Sigmoid colon (tissue), 7 donors: ENCODE data around the gene ULK2. TPM values are rescaled to one million over a fixed set of nuclear protein-coding genes. Genes with fewer than 3 reads are reported as not detected.

Experiments
- DNase-seq: peaks from one replicate; pipeline ENCODE4 v3.0.0-alpha.2; 2019
- H3K27ac ChIP-seq, 4 donors: fragments of 200-600 bp; sonication (generic); one replicate each; pipeline ENCODE4 v1.5.1; 2016 to 2019; ENCODE audit warnings: mild to moderate bottlenecking in 1 of 4
- H3K27me3 ChIP-seq, 3 donors: fragments of 200-600 bp; sonication (generic); one replicate each; pipeline ENCODE4 v1.5.1; 2019; ENCODE audit warnings: mild to moderate bottlenecking in 1 of 3
- H3K36me3 ChIP-seq, 4 donors: fragments of 200-600 bp; sonication (generic); one replicate each; pipeline ENCODE4 v1.5.1; 2016 to 2019
- H3K4me1 ChIP-seq, 4 donors: fragments of 200-600 bp; sonication (generic); one replicate each; pipeline ENCODE4 v1.5.1; 2017 to 2019
- H3K4me3 ChIP-seq, 4 donors: fragments of 200-600 bp; sonication (generic); one replicate each; pipeline ENCODE4 v1.5.1; 2017 to 2019; ENCODE audit warnings: mild to moderate bottlenecking in 2 of 4, moderate library complexity in 1 of 4
- H3K9me3 ChIP-seq, 4 donors: fragments of 200-600 bp in 3 of 4; sonication (generic) in 3 of 4; one replicate each; pipeline versions ENCODE4 v1.5.1 to v1.6.1; 2013 to 2019
- EP300 ChIP-seq, 4 donors: sonication (generic); formaldehyde crosslinking; IDR thresholded peaks; one replicate each; pipeline ENCODE4 v1.6.1; 2017; ENCODE audit warnings: antibody characterized with exemption in 4 of 4
- POLR2A ChIP-seq, 2 donors: fragments of 450-650 bp; IDR thresholded peaks; one replicate each; pipeline ENCODE4 v1.6.1; 2016; ENCODE audit warnings: antibody characterized with exemption in 2 of 2, mild to moderate bottlenecking in 2 of 2, moderate library complexity in 2 of 2
- POLR2AphosphoS5 ChIP-seq, 4 donors: sonication (generic); formaldehyde crosslinking; IDR thresholded peaks; one replicate each; pipeline ENCODE4 v1.6.1; 2017; ENCODE audit warnings: antibody characterized with exemption in 4 of 4
- WGBS, 2 donors: extraction: QIAGEN DNeasy Blood & Tissue Kit; methylation state at CpG; one replicate each; pipeline ENCODE4 v1.1.7; 2013; 5-methylcytosine and 5-hydroxymethylcytosine counted together
- intact Hi-C: fragments of 100-400 bp; cut with DNase I; formaldehyde crosslinking; loops from one replicate; pipeline ENCODE4 v1.15.1; 2023
- polyA plus RNA-seq, 3 donors: library from polyadenylated mRNA; stranded (reverse); fragments of 200-250 nt; gene quantifications; one replicate each; pipeline ENCODE4 v1.2.3, GENCODE V29; 2013
- total RNA-seq, 4 donors: library from RNA; depleted of rRNA; stranded (reverse); fragments of >200 nt; gene quantifications; one replicate each; pipeline ENCODE4 v1.1.0, GENCODE V29; 2016
- TF ChIP-seq, protein P1 (sequence below), 4 experiments: fragments of 450-650 bp in 3 of 4; fragments of 200-600 bp in 1 of 4; IDR thresholded peaks; one replicate each; pipeline ENCODE4 v1.5.1; 2016 to 2019; ENCODE audit warnings: antibody characterized with exemption in 4 of 4, mild to moderate bottlenecking in 3 of 4, moderate library complexity in 2 of 4
- donor health status: healthy with polysubstance abuse.
- donor health status: Bipolar disorder and iron deficiency.
- donor health status: healthy.

Gene ULK2
- total and polyA plus RNA-seq, 7 donors, result 2.5 to 31.3 (median 27.0) TPM

DNA sequence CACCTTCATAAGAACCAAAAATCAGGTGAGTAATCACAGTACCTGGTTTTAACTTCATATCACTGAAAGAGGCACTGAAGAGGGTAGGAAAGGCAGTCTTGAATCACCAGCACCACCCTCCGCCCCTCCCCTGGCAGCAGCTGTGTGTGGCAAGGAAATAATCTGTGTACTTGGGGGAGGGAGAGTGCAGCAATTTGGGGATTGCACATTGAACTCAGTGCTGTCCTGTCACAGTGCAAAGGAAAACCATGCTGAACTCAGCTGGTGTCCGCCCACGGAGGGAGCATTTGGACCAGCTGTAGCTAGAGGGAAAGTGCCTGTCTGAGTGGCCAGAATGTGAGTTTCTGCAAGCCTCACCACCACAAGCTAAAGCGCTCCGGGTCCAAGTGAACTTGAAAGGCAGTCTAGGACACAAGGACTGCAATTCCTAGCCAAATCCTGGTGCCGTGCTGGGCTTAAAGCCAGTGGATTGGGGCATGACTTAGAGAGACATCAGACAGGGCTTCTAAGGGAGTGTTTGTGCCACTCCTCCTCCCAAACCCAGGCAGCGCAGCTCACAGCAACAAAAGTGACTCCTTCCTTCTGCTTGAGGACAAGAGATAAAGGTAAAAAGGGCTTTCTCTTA is 79.9 kb downstream of the ULK2 start:
- intact Hi-C loops, result no loop called here
- Histone ChIP-seq H3K9me3 (no peaks in the 10 kb centered on the region), H3K27me3 (no peaks in the 10 kb centered on the region), H3K4me1 (peaks cover 0 to 6% (median 0%) of the 10 kb centered on the region in 4 donors), H3K4me3 (no peak overlapping the region), H3K27ac (no peak overlapping the region), H3K36me3 (peaks cover 8 to 79% (median 14%) of the 10 kb centered on the region in 4 donors)
- TF ChIP-seq POLR2AphosphoS5 (IDR thresholded peaks at IDR 0.05), result no peak
- no peak for DNase-seq
- WGBS, 2 donors, result 86 to 89% methylated on average over 7 of the region's 7 CpGs

GRCh38 chr17:19785854-19786253 is 81.9 kb downstream of the ULK2 start:
- no peaks in the 10 kb centered on the region for H3K9me3 ChIP-seq
- DNase-seq, result no peak
- no peak overlapping the region for H3K4me3 ChIP-seq
- WGBS, 2 donors, result 70 to 71% methylated on average over 4 of the region's 4 CpGs
- TF ChIP-seq, protein P1, sequence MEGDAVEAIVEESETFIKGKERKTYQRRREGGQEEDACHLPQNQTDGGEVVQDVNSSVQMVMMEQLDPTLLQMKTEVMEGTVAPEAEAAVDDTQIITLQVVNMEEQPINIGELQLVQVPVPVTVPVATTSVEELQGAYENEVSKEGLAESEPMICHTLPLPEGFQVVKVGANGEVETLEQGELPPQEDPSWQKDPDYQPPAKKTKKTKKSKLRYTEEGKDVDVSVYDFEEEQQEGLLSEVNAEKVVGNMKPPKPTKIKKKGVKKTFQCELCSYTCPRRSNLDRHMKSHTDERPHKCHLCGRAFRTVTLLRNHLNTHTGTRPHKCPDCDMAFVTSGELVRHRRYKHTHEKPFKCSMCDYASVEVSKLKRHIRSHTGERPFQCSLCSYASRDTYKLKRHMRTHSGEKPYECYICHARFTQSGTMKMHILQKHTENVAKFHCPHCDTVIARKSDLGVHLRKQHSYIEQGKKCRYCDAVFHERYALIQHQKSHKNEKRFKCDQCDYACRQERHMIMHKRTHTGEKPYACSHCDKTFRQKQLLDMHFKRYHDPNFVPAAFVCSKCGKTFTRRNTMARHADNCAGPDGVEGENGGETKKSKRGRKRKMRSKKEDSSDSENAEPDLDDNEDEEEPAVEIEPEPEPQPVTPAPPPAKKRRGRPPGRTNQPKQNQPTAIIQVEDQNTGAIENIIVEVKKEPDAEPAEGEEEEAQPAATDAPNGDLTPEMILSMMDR (IDR thresholded peaks at IDR 0.05), result no peak
- intact Hi-C loops, result no loop called here
- H3K4me1 ChIP-seq, result peaks cover 0 to 6% (median 0%) of the 10 kb centered on the region in 4 donors
- H3K36me3 ChIP-seq, result peaks cover 18 to 77% (median 20%) of the 10 kb centered on the region in 4 donors
- no peaks in the 10 kb centered on the region for H3K27me3 ChIP-seq
- H3K27ac ChIP-seq, result no peak overlapping the region

DNA sequence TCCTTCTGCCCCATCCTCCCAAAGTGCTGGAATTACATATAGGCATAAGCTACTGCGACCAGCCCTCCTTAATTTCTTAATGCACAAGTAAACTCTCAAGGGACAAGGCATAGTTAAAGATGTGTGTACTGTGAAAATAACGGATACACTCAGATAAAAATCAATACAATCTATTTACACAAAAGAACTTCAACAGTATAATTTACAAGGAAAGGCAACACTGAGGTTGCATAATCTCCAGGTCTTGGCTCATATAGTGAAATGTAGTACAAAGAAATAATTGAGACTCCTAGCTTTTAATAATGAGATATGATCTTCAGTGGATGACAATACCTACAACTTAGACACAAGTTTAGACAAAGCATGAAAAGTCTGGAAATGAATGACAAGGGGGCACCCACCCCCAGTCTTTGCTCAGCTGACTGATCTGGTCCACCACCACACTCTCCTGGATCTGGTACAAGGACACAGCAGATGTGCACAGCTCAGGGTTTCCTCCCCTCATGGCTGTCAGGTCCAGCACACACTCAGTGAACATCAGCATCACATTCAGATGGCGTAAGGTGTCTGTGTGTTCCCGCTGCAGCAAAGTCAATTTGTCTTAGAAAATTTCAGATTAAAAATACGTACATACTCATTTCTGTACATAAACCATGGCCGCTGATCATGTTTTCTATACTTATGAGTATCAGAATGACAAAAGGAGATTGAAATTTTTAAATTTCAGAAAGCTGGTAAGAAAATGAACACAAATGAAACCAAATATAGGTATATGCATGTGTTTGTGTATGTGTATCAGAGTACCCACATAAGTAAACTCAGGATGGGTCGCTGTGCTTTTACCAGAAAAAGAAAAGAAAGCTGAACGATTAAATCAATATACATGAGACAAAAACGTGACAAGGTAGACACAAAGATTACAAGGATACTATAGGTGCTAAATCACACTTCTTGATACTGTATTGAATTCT is 86.0 kb downstream of the ULK2 start:
- no peak overlapping the region for H3K27ac ChIP-seq
- H3K27me3 ChIP-seq, result no peaks in the 10 kb centered on the region
- H3K36me3 ChIP-seq, result peaks cover 9 to 75% (median 21%) of the 10 kb centered on the region in 4 donors
- intact Hi-C loops, result no loop called here
- no peaks in the 10 kb centered on the region for H3K4me1 ChIP-seq
- TF ChIP-seq POLR2A (IDR thresholded peaks at IDR 0.05), result no peak
- no peaks in the 10 kb centered on the region for H3K9me3 ChIP-seq
- H3K4me3 ChIP-seq, result no peak overlapping the region
- DNase-seq, result no peak
- WGBS, 2 donors, result 86 to 91% methylated on average over 9 of the region's 9 CpGs

GRCh38 chr17:19780846-19781245 is 86.9 kb downstream of the ULK2 start:
- peaks cover 12 to 79% (median 23%) of the 10 kb centered on the region in 4 donors for H3K36me3 ChIP-seq

DNA sequence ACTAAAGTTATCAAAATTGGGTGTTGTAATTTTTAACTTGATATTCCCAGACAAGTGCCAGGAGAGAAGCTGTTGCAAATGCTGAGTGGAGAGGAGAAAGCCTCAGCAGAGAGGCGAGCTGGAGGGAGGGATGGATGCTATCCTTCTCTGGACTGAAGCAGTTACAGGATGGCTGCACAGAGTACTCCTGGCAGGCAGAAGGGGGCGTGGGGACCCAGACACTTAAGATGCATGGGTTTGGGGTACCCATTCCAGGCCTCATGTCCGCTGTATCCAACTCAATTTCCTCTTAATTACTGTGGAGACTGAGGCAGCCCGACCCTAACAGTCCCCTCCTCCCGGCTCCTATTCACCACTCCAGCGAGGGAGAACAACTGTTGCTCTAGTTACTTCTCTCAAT is 94.2 kb downstream of the ULK2 start:
- Histone ChIP-seq H3K27me3 (no peaks in the 10 kb centered on the region), H3K9me3 (no peaks in the 10 kb centered on the region), H3K36me3 (peaks cover 4 to 46% (median 9%) of the 10 kb centered on the region in 4 donors), H3K4me3 (no peak overlapping the region), H3K27ac (no peak overlapping the region), H3K4me1 (peaks cover 0 to 12% (median 10%) of the 10 kb centered on the region in 4 donors)
- DNase-seq, result no peak
- no peak for TF ChIP-seq POLR2A (IDR thresholded peaks at IDR 0.05)
- no peak for TF ChIP-seq EP300 (IDR thresholded peaks at IDR 0.05)
- TF ChIP-seq, protein P1 (IDR thresholded peaks at IDR 0.05), result no peak
- no peak for TF ChIP-seq POLR2AphosphoS5 (IDR thresholded peaks at IDR 0.05)
- WGBS, 2 donors, result 95% methylated on average over 6 of the region's 6 CpGs
- intact Hi-C loops, result no loop called here

More at GRCh38 chr17:19780846-19781245, 86.9 kb downstream of the ULK2 start:
- Histone ChIP-seq H3K4me3 (no peak overlapping the region), H3K4me1 (no peaks in the 10 kb centered on the region), H3K27ac (no peak overlapping the region), H3K27me3 (no peaks in the 10 kb centered on the region), H3K9me3 (no peaks in the 10 kb centered on the region)
- no peak for DNase-seq
- no peak for TF ChIP-seq POLR2A (IDR thresholded peaks at IDR 0.05)
- no peak for TF ChIP-seq POLR2AphosphoS5 (IDR thresholded peaks at IDR 0.05)
- no peak for TF ChIP-seq EP300 (IDR thresholded peaks at IDR 0.05)
- TF ChIP-seq, protein P1 (IDR thresholded peaks at IDR 0.05), result no peak
- 93 to 96% methylated on average over 4 of the region's 4 CpGs for WGBS, 2 donors
- intact Hi-C loops, result no loop called here
